GM23338 (cell line): ENCODE results near the gene ZNF774.

Experiments
- CREB1 ChIP-seq: fragments of 250-450 bp; sonication (Bioruptor Pico); IDR thresholded peaks from 2 replicates; pipeline ENCODE4 v1.5.0; 2020; ENCODE audit warnings: low read depth, mild to moderate bottlenecking, moderate library complexity
- CTCF ChIP-seq, 2 experiments: fragments of 200-600 bp in 1 of 2; sonication (generic) in 1 of 2; conservative IDR thresholded peaks; 2 replicates each; pipeline versions ENCODE4 v1.5.1 to v1.6.1; 2016 to 2017; ENCODE audit warnings: antibody characterized with exemption in 2 of 2, low read depth in 2 of 2, mild to moderate bottlenecking in 2 of 2, moderate library complexity in 1 of 2
- ETS1 ChIP-seq: IDR thresholded peaks from 2 replicates; pipeline ENCODE4 v1.6.1; 2016; ENCODE audit warnings: antibody characterized with exemption
- EZH2 ChIP-seq: fragments of 200-600 bp; sonication (generic); IDR thresholded peaks from one replicate; pipeline ENCODE4 v1.8.0; 2017; ENCODE audit warnings: antibody characterized with exemption, mild to moderate bottlenecking, low read depth; ENCODE audit not compliant: unreplicated experiment
- EZH2phosphoT487 ChIP-seq: fragments of 200-600 bp; sonication (generic); IDR thresholded peaks from one replicate; pipeline ENCODE4 v1.8.1; 2018; ENCODE audit warnings: antibody characterized with exemption; ENCODE audit not compliant: unreplicated experiment
- JUNB ChIP-seq: IDR thresholded peaks from one replicate; pipeline ENCODE4 v1.6.1; 2016; ENCODE audit warnings: antibody characterized with exemption; ENCODE audit not compliant: unreplicated experiment
- POLR2AphosphoS5 ChIP-seq: IDR thresholded peaks from 2 replicates; pipeline ENCODE4 v1.6.1; 2016; ENCODE audit warnings: antibody characterized with exemption, low read depth
- REST ChIP-seq: IDR thresholded peaks from one replicate; pipeline ENCODE4 v1.6.1; 2018; ENCODE audit warnings: antibody characterized with exemption; ENCODE audit not compliant: unreplicated experiment
- STAT1 ChIP-seq: IDR thresholded peaks from one replicate; pipeline ENCODE4 v1.6.1; 2016; ENCODE audit warnings: antibody characterized with exemption; ENCODE audit not compliant: unreplicated experiment
- ZNF114 ChIP-seq: fragments of 250-450 bp; sonication (Bioruptor Pico); IDR thresholded peaks from 2 replicates; pipeline ENCODE4 v1.5.0; 2020; ENCODE audit warnings: mild to moderate bottlenecking, moderate library complexity

GRCh38 chr15:90381515-90381914, 29.4 kb downstream of the ZNF774 start:
- TF ChIP-seq EZH2 (no peak), POLR2AphosphoS5 (no peak), EZH2phosphoT487 (no peak), CTCF (conservative IDR thresholded peaks at IDR 0.05; ENCODE audit: low read depth in 2 of 2) (no peak), STAT1 (no peak), REST (no peak), CREB1 (CRISPR knock-in tag) (no peak), ETS1 (no peak), JUNB (no peak), ZNF114 (CRISPR knock-in tag) (no peak)
